ENCODE measurements around the gene NOBOX. TPM values are rescaled to one million over a fixed set of nuclear protein-coding genes. Genes with fewer than 3 reads are reported as not detected.
A peak's percentile ranks its signal among the peaks of the same experiment; 100 is the strongest.

NOBOX gene
- total RNA-seq: not detected
- long read RNA-seq: 0 reads

GRCh38 chr7:144403649-144404061 lies at the start of gene NOBOX:
TSS of gene NOBOX (minus strand) at chr7:144403693.
- no peaks in the 10 kb centered on the region for H3K27me3 ChIP-seq
- DNase-seq: no peak
- peak; percentile 5 for ATAC-seq

GRCh38 chr7:144452064-144452463 lies 48.6 kb upstream of the NOBOX start:
- Histone ChIP-seq H3K27ac (no peak overlapping the region), H3K4me3 (no peak overlapping the region), H3K36me3 (no peaks in the 10 kb centered on the region), H3K4me1 (no peaks in the 10 kb centered on the region), H3K27me3 (no peaks in the 10 kb centered on the region), H3K9me3 (no peaks in the 10 kb centered on the region)
- DNase-seq (no peak), ATAC-seq (no peak)
- intact Hi-C loops (cut with DNase I): no loop called here
- TF ChIP-seq CTCF (IDR thresholded peaks at IDR 0.05): no peak

More at GRCh38 chr7:144403649-144404061, at the start of gene NOBOX:
- no peak for TF ChIP-seq CTCF (IDR thresholded peaks at IDR 0.05)
- intact Hi-C loops (cut with DNase I): no loop called here
- no peaks in the 10 kb centered on the region for H3K9me3 ChIP-seq
- H3K36me3 ChIP-seq: no peaks in the 10 kb centered on the region
- H3K27ac ChIP-seq: no peak within 1 kb of the TSS
- no peaks in the 10 kb centered on the region for H3K4me1 ChIP-seq
- H3K4me3 ChIP-seq: no peak within 1 kb of the TSS

GRCh38 chr7:144445590-144445989 lies 42.1 kb upstream of the NOBOX start:
- ATAC-seq: no peak
- TF ChIP-seq CTCF (IDR thresholded peaks at IDR 0.05): no peak
- Histone ChIP-seq H3K4me3 (no peak overlapping the region), H3K36me3 (no peaks in the 10 kb centered on the region), H3K4me1 (no peaks in the 10 kb centered on the region), H3K27me3 (no peaks in the 10 kb centered on the region), H3K27ac (no peak overlapping the region), H3K9me3 (no peaks in the 10 kb centered on the region)
- intact Hi-C loops (cut with DNase I): no loop called here
- no peak for DNase-seq

GRCh38 chr7:144439717-144440205 lies 36.3 kb upstream of the NOBOX start:
- Histone ChIP-seq H3K36me3 (no peaks in the 10 kb centered on the region), H3K4me1 (no peaks in the 10 kb centered on the region), H3K9me3 (no peaks in the 10 kb centered on the region), H3K27ac (no peak overlapping the region), H3K4me3 (no peak overlapping the region), H3K27me3 (no peaks in the 10 kb centered on the region)
- intact Hi-C loops (cut with DNase I): no loop called here
- no peak for TF ChIP-seq CTCF (IDR thresholded peaks at IDR 0.05)
- ATAC-seq (no peak), DNase-seq (no peak)

- H3K36me3 ChIP-seq: no peaks in the 10 kb centered on the region
- no peaks in the 10 kb centered on the region for H3K4me1 ChIP-seq
- H3K4me3 ChIP-seq: no peak overlapping the region
- H3K9me3 ChIP-seq: no peaks in the 10 kb centered on the region
- DNase-seq (no peak), ATAC-seq (no peak)
- H3K27me3 ChIP-seq: no peaks in the 10 kb centered on the region
- intact Hi-C loops (cut with DNase I): no loop called here
- no peak overlapping the region for H3K27ac ChIP-seq
- TF ChIP-seq CTCF (IDR thresholded peaks at IDR 0.05): no peak
Measured at GRCh38 chr7:144438759-144439158, 35.3 kb upstream of the NOBOX start.
